AG09319 (cell line): ENCODE results near the gene IYD.

Experiments used
- DNase-seq: peaks from one replicate; pipeline ENCODE4 v3.0.0-alpha.2; 2010; ENCODE audit warnings: low read depth; ENCODE audit errors: extremely low read depth
- CTCF ChIP-seq: IDR thresholded peaks from 2 replicates; pipeline ENCODE4 v1.5.1; 2011; ENCODE audit warnings: low read depth, mild to moderate bottlenecking, inconsistent platforms, low read length, moderate library complexity

IYD gene

GRCh38 chr6:150420428-150420827 is 51.6 kb downstream of the IYD start:
- DNase-seq: no peak
- TF ChIP-seq CTCF: no peak

GRCh38 chr6:150420926-150421325 is 52.1 kb downstream of the IYD start:
- no peak for TF ChIP-seq CTCF
- no peak for DNase-seq

GRCh38 chr6:150425508-150425907 is 56.7 kb downstream of the IYD start:
- no peak for TF ChIP-seq CTCF
- no peak for DNase-seq

DNA sequence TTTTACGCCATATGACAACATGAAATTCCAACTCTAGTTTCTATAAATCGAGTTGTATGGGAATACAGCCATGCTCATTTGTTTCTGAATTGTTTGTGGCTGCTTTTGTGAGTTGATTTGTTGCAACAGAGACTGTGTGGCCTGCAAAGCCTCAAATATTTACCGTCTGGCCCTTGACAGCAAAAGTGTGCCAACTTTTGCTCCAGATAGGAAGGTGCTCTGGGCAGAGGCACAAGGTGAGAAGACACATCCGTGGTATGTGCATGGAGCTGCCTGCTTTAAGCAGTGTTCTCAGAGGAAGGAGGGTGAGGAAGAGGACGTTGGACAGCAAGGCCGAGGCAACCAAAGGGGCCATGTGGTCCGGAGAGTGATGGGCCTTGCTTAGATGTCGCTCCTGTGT is 57.4 kb downstream of the IYD start:
- no peak for TF ChIP-seq CTCF
- no peak for DNase-seq

DNA sequence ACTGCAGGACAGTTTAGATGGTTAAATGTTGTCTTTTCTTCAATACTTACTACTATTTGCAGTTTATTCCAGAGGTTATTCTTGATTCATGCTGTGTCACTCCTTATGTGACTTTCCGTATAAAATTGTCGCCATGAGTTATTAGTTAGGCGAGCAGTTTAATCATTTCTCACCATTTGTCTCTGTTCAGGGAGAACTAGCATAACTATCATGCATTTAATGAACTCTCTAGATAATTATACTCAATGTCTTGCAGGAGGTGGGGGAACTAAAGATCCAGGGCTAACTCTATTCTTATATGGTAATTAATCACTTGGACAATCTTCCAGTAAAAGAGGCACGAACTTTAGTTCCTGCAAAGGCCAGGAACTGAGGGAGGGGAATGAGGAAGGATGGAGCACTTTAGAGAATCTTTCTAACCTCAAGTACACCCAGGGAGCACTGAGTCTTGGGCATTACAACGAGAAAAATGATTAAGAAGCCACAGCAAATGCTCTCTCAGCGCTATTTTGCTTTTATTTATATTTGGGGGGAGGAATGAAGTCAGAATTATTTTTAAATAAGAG is 58.3 kb downstream of the IYD start:
- TF ChIP-seq CTCF: no peak
- no peak for DNase-seq

DNA sequence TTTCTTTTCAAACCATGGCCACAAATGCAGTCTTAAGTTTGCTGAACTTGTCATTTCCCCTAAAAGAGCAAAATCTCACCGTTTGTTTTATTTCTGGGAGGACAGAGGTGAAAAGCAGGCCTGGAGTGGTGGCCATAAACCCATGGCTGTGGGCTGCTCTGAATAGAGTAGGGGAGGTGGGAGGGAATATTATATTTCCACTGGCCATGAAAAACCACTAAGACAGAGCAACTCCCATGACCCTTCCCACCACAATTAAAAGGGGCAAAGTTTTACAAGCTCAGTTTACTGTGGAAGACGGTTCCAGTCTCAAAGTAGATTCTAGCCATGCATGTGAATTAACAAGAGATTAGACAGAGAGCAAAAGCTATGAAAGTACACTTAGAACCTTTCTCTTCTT is 59.0 kb downstream of the IYD start:
- no peak for DNase-seq
- TF ChIP-seq CTCF: no peak

GRCh38 chr6:150430815-150431214 is 62.0 kb downstream of the IYD start:
- DNase-seq: no peak
- TF ChIP-seq CTCF: no peak
